ENCODE measurements around the gene RTP4. TPM values are rescaled to one million over a fixed set of nuclear protein-coding genes. Genes with fewer than 3 reads are reported as not detected.

The RTP4 gene
- 0.13 TPM in 1 of 2 replicates, not detected in the other for total RNA-seq

DNA sequence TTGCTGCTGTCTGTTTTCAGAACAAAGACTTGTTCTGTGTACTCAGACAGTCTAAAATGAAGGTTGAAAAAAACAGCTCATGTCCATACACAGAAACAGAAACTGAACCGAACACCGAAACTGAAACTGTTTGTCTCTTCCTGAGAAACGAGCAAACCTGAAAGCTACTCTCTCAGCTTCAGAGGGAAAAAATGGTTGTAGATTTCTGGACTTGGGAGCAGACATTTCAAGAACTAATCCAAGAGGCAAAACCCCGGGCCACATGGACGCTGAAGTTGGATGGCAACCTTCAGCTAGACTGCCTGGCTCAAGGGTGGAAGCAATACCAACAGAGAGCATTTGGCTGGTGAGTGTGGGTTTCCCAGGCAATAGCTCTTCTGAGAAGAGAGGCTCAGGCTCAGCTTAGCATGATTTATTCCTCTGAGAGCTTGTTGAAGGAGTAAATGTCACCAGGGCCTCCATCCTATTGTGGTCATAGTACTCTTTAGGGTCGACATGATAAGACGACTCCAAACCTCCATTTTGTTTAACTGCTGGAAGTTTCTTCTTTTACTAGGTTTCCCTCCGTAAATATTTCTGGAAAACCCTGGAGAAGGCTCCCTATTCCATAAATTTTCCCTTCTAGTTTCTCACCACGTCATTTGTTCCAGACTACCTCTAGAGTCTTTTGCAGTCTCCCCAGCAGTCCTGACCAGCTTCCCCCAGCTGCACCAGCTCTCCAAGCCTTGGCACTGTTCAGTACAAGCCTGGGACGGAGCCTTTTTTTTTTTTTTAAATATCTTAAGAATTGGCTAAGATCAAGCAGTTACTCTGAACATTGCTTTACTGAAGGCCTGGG lies at the start of gene RTP4:
RTP4 (plus strand) TSS at position 135 of the 838 bp plus-strand sequence; CDS start at position 192, 57 bp downstream.

Other genes starting within 250 kb of the RTP4 start
- 16.0 and 44.6 TPM in 2 replicates for gene RPL39L, start 228.9 kb upstream of the RTP4 start, total RNA-seq
- gene RTP1, start 170.9 kb upstream of the RTP4 start, total RNA-seq = not detected in 2 replicates
- 1.8 and 2.3 TPM in 2 replicates for gene MASP1, start 76.6 kb upstream of the RTP4 start, total RNA-seq

Measured in epithelial cell of alveolus of lung (primary cell).